ENCODE results near the gene PTS. TPM values are rescaled to one million over a fixed set of nuclear protein-coding genes. Genes with fewer than 3 reads are reported as not detected.

Gene PTS
- polyA plus RNA-seq, 1 experiment = 21.3 TPM

- no peak for TF ChIP-seq CTCF (IDR thresholded peaks at IDR 0.05; ENCODE audit: insufficient read depth, low read depth, low read length)
- CTCF ChIA-PET = interaction anchor here (0.8 to 1.4 kb wide), 4 partner anchors 9 to 50 kb away, joined by 3 to 4 read pairs (median 3); partner anchors contain the start of gene PTS
- Histone ChIP-seq H3K27me3 (ENCODE audit: control insufficient read depth, insufficient read depth, low read length) (no peaks in the 10 kb centered on the region), H3K36me3 (ENCODE audit: control insufficient read depth, insufficient read depth, low read length) (no peaks in the 10 kb centered on the region), H3K4me3 (ENCODE audit: low read depth, low read length) (no peak overlapping the region)
- POLR2A ChIA-PET = no interaction called here
- DNase-seq (ENCODE audit: low read depth) = no peak
These were observed 42.9 kb downstream of the PTS start for GRCh38 chr11:112269139-112269538.

GRCh38 chr11:112270551-112271180, 44.4 kb downstream of the PTS start:
- no peak for DNase-seq (ENCODE audit: low read depth)
- TF ChIP-seq CTCF (IDR thresholded peaks at IDR 0.05; ENCODE audit: insufficient read depth, low read depth, low read length) = no peak
- H3K4me3 ChIP-seq (ENCODE audit: low read depth, low read length) = no peak overlapping the region
- POLR2A ChIA-PET = interaction anchor here (0.5 kb wide), 1 partner anchor 10 kb away, joined by 5 read pairs; no protein-coding TSS in a partner anchor
- H3K27me3 ChIP-seq (ENCODE audit: control insufficient read depth, insufficient read depth, low read length) = no peaks in the 10 kb centered on the region
- CTCF ChIA-PET = interaction anchor here (1.7 to 19.5 kb wide), 2 partner anchors 9 to 49 kb away, joined by 12 to 560 read pairs; partner anchors contain the start of gene PTS
- no peaks in the 10 kb centered on the region for H3K36me3 ChIP-seq (ENCODE audit: control insufficient read depth, insufficient read depth, low read length)

- Histone ChIP-seq H3K36me3 (ENCODE audit: control insufficient read depth, insufficient read depth, low read length) (no peaks in the 10 kb centered on the region), H3K4me3 (ENCODE audit: low read depth, low read length) (no peak overlapping the region), H3K27me3 (ENCODE audit: control insufficient read depth, insufficient read depth, low read length) (no peaks in the 10 kb centered on the region)
- ChIA-PET POLR2A (no interaction called here), CTCF (interaction anchor here (1.7 to 19.5 kb wide), 2 partner anchors 9 to 50 kb away, joined by 12 to 560 read pairs; partner anchors contain the start of gene PTS)
- no peak for TF ChIP-seq CTCF (IDR thresholded peaks at IDR 0.05; ENCODE audit: insufficient read depth, low read depth, low read length)
- DNase-seq (ENCODE audit: low read depth) = no peak
These were observed 45.0 kb downstream of the PTS start for GRCh38 chr11:112271242-112271641.

GRCh38 chr11:112273066-112273465, 46.8 kb downstream of the PTS start:
- CTCF ChIA-PET = interaction anchor here (19.5 kb wide), 1 partner anchor 51 kb away, joined by 560 read pairs; the partner anchor contains the start of gene PTS
- Histone ChIP-seq H3K36me3 (ENCODE audit: control insufficient read depth, insufficient read depth, low read length) (no peaks in the 10 kb centered on the region), H3K4me3 (ENCODE audit: low read depth, low read length) (no peak overlapping the region), H3K27me3 (ENCODE audit: control insufficient read depth, insufficient read depth, low read length) (no peaks in the 10 kb centered on the region)
- DNase-seq (ENCODE audit: low read depth) = no peak
- TF ChIP-seq CTCF (IDR thresholded peaks at IDR 0.05; ENCODE audit: insufficient read depth, low read depth, low read length) = no peak
- POLR2A ChIA-PET = no interaction called here

- Histone ChIP-seq H3K4me3 (ENCODE audit: low read depth, low read length) (no peak overlapping the region), H3K27me3 (ENCODE audit: control insufficient read depth, insufficient read depth, low read length) (no peaks in the 10 kb centered on the region), H3K36me3 (ENCODE audit: control insufficient read depth, insufficient read depth, low read length) (no peaks in the 10 kb centered on the region)
- CTCF ChIA-PET = interaction anchor here (19.5 kb wide), 1 partner anchor 52 kb away, joined by 560 read pairs; the partner anchor contains the start of gene PTS
- TF ChIP-seq CTCF (IDR thresholded peaks at IDR 0.05; ENCODE audit: insufficient read depth, low read depth, low read length) = no peak
- no peak for DNase-seq (ENCODE audit: low read depth)
- POLR2A ChIA-PET = no interaction called here
These were observed 48.0 kb downstream of the PTS start for GRCh38 chr11:112274007-112274783.
